Panc1 (cell line): ENCODE results near the gene NTNG1. TPM values are rescaled to one million over a fixed set of nuclear protein-coding genes. Genes with fewer than 3 reads are reported as not detected.

Source experiments
- ATAC-seq: fragments of 200-7000 bp; cut with Tn5 transposase; 2 replicates; pipeline ENCODE4 v1.9.1; 2020; ENCODE audit warnings: mild to moderate bottlenecking, moderate library complexity
- BruUV-seq: library from RNA; stranded (reverse); fragments of 400-500 nt; replicated peaks from 2 replicates; lab custom pipeline; 2021; lab: Mats Ljungman, UMichigan
- CTCF ChIA-PET: fragments of 300-600 bp; sonication (Branson Sonifier 250); formaldehyde crosslinking; loops from one replicate; lab custom pipeline; 2022; ENCODE audit warnings: antibody characterized with exemption; lab: Charles Lee
- POLR2A ChIA-PET: fragments of 300-600 bp; sonication (Branson Sonifier 250); formaldehyde crosslinking; loops from one replicate; lab custom pipeline; 2022; ENCODE audit warnings: antibody characterized with exemption; lab: Charles Lee
- DNase-seq: peaks from one replicate; pipeline ENCODE4 v3.0.0-alpha.2; 2010; ENCODE audit warnings: low read depth, low spot score
- H3K27ac ChIP-seq: 2 replicates; pipeline ENCODE4 v1.5.1; 2011; ENCODE audit warnings: mild to moderate bottlenecking, low read length, inconsistent platforms
- H3K27me3 ChIP-seq: fragments of 200-500 bp; sonication (Bioruptor generic); 2 replicates; pipeline ENCODE4 v1.6.0; 2014; ENCODE audit warnings: low read length, inconsistent platforms; ENCODE audit not compliant: control insufficient read depth, insufficient read depth
- H3K36me3 ChIP-seq: fragments of 200-500 bp; sonication (Bioruptor generic); 2 replicates; pipeline ENCODE4 v1.5.1; 2014; ENCODE audit warnings: inconsistent platforms, mild to moderate bottlenecking, low read length, moderate library complexity; ENCODE audit not compliant: control insufficient read depth, insufficient read depth
- H3K4me1 ChIP-seq: 2 replicates; pipeline ENCODE4 v1.5.1; 2011; ENCODE audit warnings: inconsistent platforms, mild to moderate bottlenecking, low read length, moderate library complexity; ENCODE audit not compliant: control insufficient read depth, insufficient read depth
- H3K4me3 ChIP-seq, 2 experiments: 2 replicates each; pipeline ENCODE4 v1.5.1; 2011 to 2012; ENCODE audit warnings: low read depth in 2 of 2, low read length in 2 of 2, mild to moderate bottlenecking in 2 of 2, inconsistent platforms in 1 of 2, moderate library complexity in 1 of 2
- H3K9me3 ChIP-seq: fragments of 200-500 bp; sonication (Bioruptor generic); 2 replicates; pipeline ENCODE4 v1.5.1; 2014; ENCODE audit warnings: low read depth, mild to moderate bottlenecking, inconsistent platforms, low read length, moderate library complexity; ENCODE audit not compliant: control insufficient read depth, insufficient read depth
- CTCF ChIP-seq: fragments of 450-650 bp; IDR thresholded peaks from 2 replicates; pipeline ENCODE4 v1.5.1; 2017; ENCODE audit warnings: mild to moderate bottlenecking
- POLR2AphosphoS5 ChIP-seq: IDR thresholded peaks from 2 replicates; pipeline ENCODE4 v1.6.1; 2012; ENCODE audit warnings: mild to moderate bottlenecking, low read depth, low read length, moderate library complexity
- REST ChIP-seq, 2 experiments: IDR thresholded peaks; 2 replicates each; pipeline ENCODE4 v1.6.1; 2011 to 2012; ENCODE audit warnings: low read depth in 2 of 2, control low read depth in 1 of 2, low read length in 1 of 2, mild to moderate bottlenecking in 1 of 2, moderate library complexity in 1 of 2; ENCODE audit not compliant: insufficient read depth in 1 of 2
- SIN3A ChIP-seq: IDR thresholded peaks from 2 replicates; pipeline ENCODE4 v1.6.1; 2012; ENCODE audit warnings: low read depth, mild to moderate bottlenecking, low read length, moderate library complexity, borderline replicate concordance; ENCODE audit not compliant: insufficient read depth
- TCF7L2 ChIP-seq: IDR thresholded peaks from 2 replicates; pipeline ENCODE4 v1.6.1; 2011; ENCODE audit warnings: mild to moderate bottlenecking, low read depth, low read length, inconsistent platforms
- in situ Hi-C: cut with HindIII; loops from 2 replicates; pipeline ENCODE4 v1.10.0; 2016; ENCODE audit warnings: low sequenced_read_pairs, low pct_unique_long_range_greater_than_20kb
- intact Hi-C: fragments of 100-400 bp; cut with micrococcal nuclease; formaldehyde crosslinking; loops from one replicate; pipeline ENCODE4 v1.10.0; 2022; ENCODE audit not compliant: unreplicated experiment
- total RNA-seq: library from RNA; stranded (reverse); gene quantifications from one replicate; pipeline ENCODE4 v1.2.1, GENCODE V29; 2021; ENCODE audit not compliant: unreplicated experiment

The NTNG1 gene
- total RNA-seq, 1 experiment from 2014 or later = 0.13 TPM

- no peaks in the 10 kb centered on the region for H3K27me3 ChIP-seq
- H3K36me3 ChIP-seq = no peaks in the 10 kb centered on the region
- no peak overlapping the region for H3K4me3 ChIP-seq
- no peaks in the 10 kb centered on the region for H3K4me1 ChIP-seq
- ChIA-PET CTCF (no interaction called here), POLR2A (no interaction called here)
- no peak overlapping the region for H3K27ac ChIP-seq
- ATAC-seq (no peak), DNase-seq (no peak)
- intact Hi-C loops (no loop called here), in situ Hi-C loops (no loop called here)
- TF ChIP-seq REST (IDR thresholded peaks at IDR 0.05; ENCODE audit: insufficient read depth in 1 of 2, low read depth in 2 of 2, low read length in 1 of 2) (no peak), CTCF (no peak), TCF7L2 (no peak), POLR2AphosphoS5 (no peak), SIN3A (no peak)
- no peaks in the 10 kb centered on the region for H3K9me3 ChIP-seq
- no TSS peak for BruUV-seq
These were observed 44.0 kb downstream of the NTNG1 start for GRCh38 chr1:107184888-107185287.

- Histone ChIP-seq H3K4me3 (no peak overlapping the region), H3K9me3 (no peaks in the 10 kb centered on the region), H3K27me3 (no peaks in the 10 kb centered on the region), H3K4me1 (no peaks in the 10 kb centered on the region), H3K36me3 (no peaks in the 10 kb centered on the region), H3K27ac (no peak overlapping the region)
- no TSS peak for BruUV-seq
- CTCF ChIA-PET = no interaction called here
- in situ Hi-C loops = no loop called here
- no peak for ATAC-seq
- POLR2A ChIA-PET = no interaction called here
- DNase-seq = no peak
- intact Hi-C loops = no loop called here
- TF ChIP-seq REST (IDR thresholded peaks at IDR 0.05; ENCODE audit: insufficient read depth in 1 of 2, low read depth in 2 of 2, low read length in 1 of 2) = no peak
- TF ChIP-seq TCF7L2 = no peak
- TF ChIP-seq CTCF = no peak
- no peak for TF ChIP-seq POLR2AphosphoS5
- TF ChIP-seq SIN3A = no peak
These were observed 46.6 kb downstream of the NTNG1 start for GRCh38 chr1:107187399-107187798.
